SK-N-SH (cell line): ENCODE measurements around the gene WTAP. TPM values are rescaled to one million over a fixed set of nuclear protein-coding genes. Genes with fewer than 3 reads are reported as not detected.

ENCODE experiments used
- CTCF ChIA-PET: fragments of 300-600, 350-600 bp; formaldehyde crosslinking; extraction: SDS; loops from one replicate; lab custom pipeline; 2021; lab: Yijun Ruan, JAX
- POLR2A ChIA-PET: fragments of 350-600 bp; sonication (Branson Sonifier 250); formaldehyde crosslinking; extraction: SDS; loops from one replicate; lab custom pipeline; 2020; ENCODE audit warnings: antibody characterized with exemption, inconsistent platforms; lab: Yijun Ruan, JAX
- DNase-seq: peaks from one replicate; pipeline ENCODE4 v3.0.0; 2012
- H2AFZ ChIP-seq: fragments of 200-600 bp; sonication (generic); 2 replicates; pipeline ENCODE4 v1.8.1; 2016; ENCODE audit warnings: antibody characterized with exemption, mild to moderate bottlenecking, low read depth
- H3F3A ChIP-seq: fragments of 200-600 bp; sonication (generic); replicated peaks from 2 replicates; pipeline ENCODE3; 2016; ENCODE audit warnings: antibody characterized with exemption, mild to moderate bottlenecking; ENCODE audit not compliant: insufficient read depth
- H3K27ac ChIP-seq, 2 experiments: fragments of 200-500 bp in 1 of 2; fragments of 200-600 bp in 1 of 2; sonication (Bioruptor generic) in 1 of 2; sonication (generic), shearing (Covaris generic) in 1 of 2; 2 replicates each; pipeline versions ENCODE4 v1.5.1 to v1.6.1; 2014 to 2016; ENCODE audit warnings: low read depth in 2 of 2, inconsistent platforms in 1 of 2, low read length in 1 of 2, mild to moderate bottlenecking in 1 of 2, mixed read lengths in 1 of 2
- H3K27me3 ChIP-seq: fragments of 200-600 bp; sonication (generic), shearing (Covaris generic); 2 replicates; pipeline ENCODE4 v1.6.1; 2016; ENCODE audit warnings: mixed run types; ENCODE audit not compliant: insufficient read depth
- H3K36me3 ChIP-seq, 2 experiments: fragments of 200-500 bp in 1 of 2; fragments of 200-600 bp in 1 of 2; sonication (Bioruptor generic) in 1 of 2; sonication (generic) in 1 of 2; replicated peaks in 1 of 2; 2 replicates each; pipeline versions ENCODE3 to v1.5.1; 2014 to 2016; ENCODE audit warnings: low read length in 1 of 2, mild to moderate bottlenecking in 1 of 2; ENCODE audit not compliant: insufficient read depth in 2 of 2, control insufficient read depth in 1 of 2
- H3K4me1 ChIP-seq, 2 experiments: fragments of 200-500 bp in 1 of 2; fragments of 200-600 bp in 1 of 2; sonication (Bioruptor generic) in 1 of 2; sonication (generic), shearing (Covaris generic) in 1 of 2; 2 replicates each; pipeline versions ENCODE4 v1.5.1 to v1.6.1; 2014 to 2016; ENCODE audit warnings: low read depth in 1 of 2, low read length in 1 of 2, mixed run types in 1 of 2; ENCODE audit not compliant: insufficient read depth in 2 of 2, control insufficient read depth in 1 of 2
- H3K4me2 ChIP-seq: fragments of 200-600 bp; sonication (generic), shearing (Covaris generic); 2 replicates; pipeline ENCODE4 v1.6.1; 2017; ENCODE audit warnings: mixed run types
- H3K4me3 ChIP-seq, 2 experiments: fragments of 200-500 bp in 1 of 2; fragments of 200-600 bp in 1 of 2; sonication (Bioruptor generic) in 1 of 2; sonication (generic), shearing (Covaris generic) in 1 of 2; 2 replicates each; pipeline versions ENCODE4 v1.5.1 to v1.8.1; 2014 to 2016; ENCODE audit warnings: low read depth in 2 of 2, inconsistent platforms in 1 of 2, low read length in 1 of 2, mild to moderate bottlenecking in 1 of 2, mixed read lengths in 1 of 2, moderate library complexity in 1 of 2
- H3K79me2 ChIP-seq: fragments of 200-600 bp; sonication (generic); 2 replicates; pipeline ENCODE4 v1.8.1; 2017; ENCODE audit warnings: mild to moderate bottlenecking; ENCODE audit not compliant: insufficient read depth
- H3K9ac ChIP-seq: fragments of 200-600 bp; sonication (generic); 2 replicates; pipeline ENCODE4 v1.6.1; 2017; ENCODE audit warnings: mixed run types
- H3K9me2 ChIP-seq: fragments of 200-600 bp; sonication (generic); 2 replicates; pipeline ENCODE4 v1.6.1; 2017; ENCODE audit warnings: mixed run types
- H3K9me3 ChIP-seq: fragments of 200-600 bp; sonication (generic); 2 replicates; pipeline ENCODE4 v1.6.1; 2017; ENCODE audit warnings: mixed run types, mild to moderate bottlenecking, moderate library complexity
- H4K20me1 ChIP-seq: fragments of 200-600 bp; sonication (generic); 2 replicates; pipeline ENCODE4 v1.6.1; 2017; ENCODE audit warnings: mild to moderate bottlenecking, mixed run types; ENCODE audit not compliant: insufficient read depth
- CTCF ChIP-seq: fragments of 200-600 bp; sonication (generic); IDR thresholded peaks from 2 replicates; pipeline ENCODE4 v1.6.1; 2017; ENCODE audit warnings: antibody characterized with exemption, mild to moderate bottlenecking, moderate library complexity
- ELF1 ChIP-seq: IDR thresholded peaks from 2 replicates; pipeline ENCODE4 v1.4.0; 2012
- FOSL2 ChIP-seq: IDR thresholded peaks from 2 replicates; pipeline ENCODE4 v1.4.0; 2012; ENCODE audit warnings: low read depth, mild to moderate bottlenecking, moderate library complexity, borderline replicate concordance
- FOXM1 ChIP-seq: IDR thresholded peaks from 2 replicates; pipeline ENCODE4 v1.4.0; 2012; ENCODE audit warnings: low read depth, mild to moderate bottlenecking
- GATA2 ChIP-seq: sonication (generic); formaldehyde crosslinking; IDR thresholded peaks from 2 replicates; pipeline ENCODE4 v1.5.0; 2020; ENCODE audit warnings: mild to moderate bottlenecking, missing genetic modification reagents
- JUND ChIP-seq: IDR thresholded peaks from 2 replicates; pipeline ENCODE4 v1.4.0; 2012
- MXI1 ChIP-seq: IDR thresholded peaks from 2 replicates; pipeline ENCODE4 v1.6.1; 2012; ENCODE audit warnings: mild to moderate bottlenecking, low read depth, low read length, improper control_type of control experiment
- NRF1 ChIP-seq: IDR thresholded peaks from 2 replicates; pipeline ENCODE4 v1.6.1; 2012; ENCODE audit warnings: low read depth, mild to moderate bottlenecking, low read length
- POLR2AphosphoS5 ChIP-seq: IDR thresholded peaks from 2 replicates; pipeline ENCODE4 v1.6.1; 2012; ENCODE audit warnings: low read depth, low read length
- RAD21 ChIP-seq: IDR thresholded peaks from 2 replicates; pipeline ENCODE4 v1.6.1; 2012; ENCODE audit warnings: mild to moderate bottlenecking, low read length
- RCOR1 ChIP-seq: fragments of 150-350 bp; IDR thresholded peaks from 2 replicates; pipeline ENCODE4 v1.6.1; 2017; ENCODE audit warnings: antibody characterized with exemption, low read length
- RFX5 ChIP-seq: IDR thresholded peaks from 2 replicates; pipeline ENCODE4 v1.6.1; 2012; ENCODE audit warnings: mild to moderate bottlenecking, improper control_type of control experiment, low read length
- RXRA ChIP-seq: IDR thresholded peaks from 2 replicates; pipeline ENCODE4 v1.4.0; 2012; ENCODE audit warnings: low read depth, mild to moderate bottlenecking, borderline replicate concordance
- SIN3A ChIP-seq: IDR thresholded peaks from 2 replicates; pipeline ENCODE4 v1.6.1; 2012; ENCODE audit warnings: low read depth, mild to moderate bottlenecking, low read length, moderate library complexity, borderline replicate concordance
- SMC3 ChIP-seq: IDR thresholded peaks from 2 replicates; pipeline ENCODE4 v1.6.1; 2012; ENCODE audit warnings: low read depth, low read length, improper control_type of control experiment
- TAF1 ChIP-seq: IDR thresholded peaks from 2 replicates; pipeline ENCODE4 v1.6.1; 2012; ENCODE audit warnings: low read depth, mild to moderate bottlenecking, low read length, moderate library complexity, borderline replicate concordance
- TCF12 ChIP-seq: IDR thresholded peaks from 2 replicates; pipeline ENCODE4 v1.4.0; 2012
- USF1 ChIP-seq: IDR thresholded peaks from 2 replicates; pipeline ENCODE4 v1.4.0; 2012; ENCODE audit warnings: low read depth, borderline replicate concordance
- YY1 ChIP-seq: IDR thresholded peaks from 2 replicates; pipeline ENCODE4 v1.4.0; 2012; ENCODE audit warnings: low read depth, mild to moderate bottlenecking
- ZBTB33 ChIP-seq: IDR thresholded peaks from 2 replicates; pipeline ENCODE4 v1.4.0; 2012; ENCODE audit warnings: low read depth, borderline replicate concordance
- WGBS: methylation state at CpG from one replicate; pipeline ENCODE4 v1.1.6; 2017; ENCODE audit warnings: low lambda C conversion rate; 5-methylcytosine and 5-hydroxymethylcytosine counted together
- polyA plus RNA-seq, 3 experiments: library from polyadenylated mRNA; depleted of rRNA; stranded (reverse); fragments of >200 nt; gene quantifications; 2 replicates each; pipeline ENCODE4 v1.2.3, GENCODE V29; 2012

WTAP gene
- polyA plus RNA-seq, 1 of the 3 experiments (the other 2 are of a cell fraction): 12.8 TPM

GRCh38 chr6:159686040-159686439 lies 41.3 kb upstream of the WTAP start:
- H3K27ac ChIP-seq: no peak overlapping the region
- WGBS: 83% methylated on average over 5 of the region's 5 CpGs
- H3K9me2 ChIP-seq: no peaks in the 10 kb centered on the region
- no peaks in the 10 kb centered on the region for H3F3A ChIP-seq
- no peaks in the 10 kb centered on the region for H4K20me1 ChIP-seq
- no peak overlapping the region for H3K9ac ChIP-seq
- CTCF ChIA-PET: no interaction called here
- H3K4me3 ChIP-seq: no peak overlapping the region
- POLR2A ChIA-PET: no interaction called here
- H3K27me3 ChIP-seq: no peaks in the 10 kb centered on the region
- H3K79me2 ChIP-seq: peaks cover 33% of the 10 kb centered on the region
- TF ChIP-seq CTCF: no peak
- TF ChIP-seq RCOR1: no peak
- no peak for TF ChIP-seq ZBTB33
- TF ChIP-seq POLR2AphosphoS5: no peak
- no peak for TF ChIP-seq TAF1
- no peak for TF ChIP-seq FOSL2
- no peak for TF ChIP-seq GATA2
- no peak for TF ChIP-seq TCF12
- no peak for TF ChIP-seq YY1
- TF ChIP-seq SIN3A: no peak
- TF ChIP-seq ELF1: no peak
- no peak for TF ChIP-seq RAD21
- TF ChIP-seq SMC3: no peak
- no peak for TF ChIP-seq MXI1
- TF ChIP-seq RFX5: no peak
- no peak for TF ChIP-seq FOXM1
- TF ChIP-seq USF1: no peak
- TF ChIP-seq NRF1: no peak
- no peak for TF ChIP-seq JUND
- no peak for TF ChIP-seq RXRA
- no peaks in the 10 kb centered on the region for H3K9me3 ChIP-seq
- no peak overlapping the region for H3K4me2 ChIP-seq
- H3K4me1 ChIP-seq: no peaks in the 10 kb centered on the region; a peak in 1 of 4 replicates
- no peak overlapping the region for H2AFZ ChIP-seq
- H3K36me3 ChIP-seq: peaks cover 30 to 33% of the 10 kb centered on the region in 2 experiments
- no peak for DNase-seq
